Measurements from ENCODE around the gene DDX24.

DNA sequence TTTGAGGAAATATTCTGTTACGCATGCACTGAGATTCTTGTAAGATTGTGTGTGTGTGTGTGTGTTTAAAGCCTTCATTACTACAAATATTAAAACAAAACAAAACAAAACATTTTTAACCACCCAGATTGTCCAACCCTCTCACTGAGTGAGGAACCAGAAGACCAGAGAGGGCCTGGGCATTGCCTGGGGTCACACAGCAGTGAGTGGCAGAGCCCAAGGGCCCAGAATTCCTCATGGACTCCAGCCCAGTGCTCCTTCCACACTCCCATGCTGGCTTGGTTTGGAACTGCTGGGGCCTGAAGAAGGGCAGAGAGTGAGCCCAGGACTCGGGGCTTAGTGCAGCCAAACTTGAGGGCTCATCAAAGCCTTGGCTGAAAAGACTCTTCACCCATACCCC, 56.5 kb downstream of the DDX24 start:
- TF ChIP-seq, protein P1, sequence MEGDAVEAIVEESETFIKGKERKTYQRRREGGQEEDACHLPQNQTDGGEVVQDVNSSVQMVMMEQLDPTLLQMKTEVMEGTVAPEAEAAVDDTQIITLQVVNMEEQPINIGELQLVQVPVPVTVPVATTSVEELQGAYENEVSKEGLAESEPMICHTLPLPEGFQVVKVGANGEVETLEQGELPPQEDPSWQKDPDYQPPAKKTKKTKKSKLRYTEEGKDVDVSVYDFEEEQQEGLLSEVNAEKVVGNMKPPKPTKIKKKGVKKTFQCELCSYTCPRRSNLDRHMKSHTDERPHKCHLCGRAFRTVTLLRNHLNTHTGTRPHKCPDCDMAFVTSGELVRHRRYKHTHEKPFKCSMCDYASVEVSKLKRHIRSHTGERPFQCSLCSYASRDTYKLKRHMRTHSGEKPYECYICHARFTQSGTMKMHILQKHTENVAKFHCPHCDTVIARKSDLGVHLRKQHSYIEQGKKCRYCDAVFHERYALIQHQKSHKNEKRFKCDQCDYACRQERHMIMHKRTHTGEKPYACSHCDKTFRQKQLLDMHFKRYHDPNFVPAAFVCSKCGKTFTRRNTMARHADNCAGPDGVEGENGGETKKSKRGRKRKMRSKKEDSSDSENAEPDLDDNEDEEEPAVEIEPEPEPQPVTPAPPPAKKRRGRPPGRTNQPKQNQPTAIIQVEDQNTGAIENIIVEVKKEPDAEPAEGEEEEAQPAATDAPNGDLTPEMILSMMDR (IDR thresholded peaks at IDR 0.05) = no peak
- TF ChIP-seq ZFX (IDR thresholded peaks at IDR 0.05; ENCODE audit: borderline replicate concordance) = no peak
